AG08395 (cell line): ENCODE results near the gene DNAJC13.
"Not testable (repeated sequence)": the region's sequence is repeated elsewhere in the genome, so short reads cannot be mapped to it uniquely, and the experiment has no call there.

ENCODE experiments used
- DNase-seq: peaks from one replicate; pipeline ENCODE4 v3.0.0; 2012; ENCODE audit warnings: mixed read lengths, low spot score

The DNAJC13 gene

GRCh38 chr3:132416807-132417694 is at the start of gene DNAJC13:
Gene DNAJC13, plus strand, starts transcription at chr3:132417502. Its CDS starts 17,049 bp downstream, at chr3:132434551.
- DNase-seq, result peak; percentile 97

DNA sequence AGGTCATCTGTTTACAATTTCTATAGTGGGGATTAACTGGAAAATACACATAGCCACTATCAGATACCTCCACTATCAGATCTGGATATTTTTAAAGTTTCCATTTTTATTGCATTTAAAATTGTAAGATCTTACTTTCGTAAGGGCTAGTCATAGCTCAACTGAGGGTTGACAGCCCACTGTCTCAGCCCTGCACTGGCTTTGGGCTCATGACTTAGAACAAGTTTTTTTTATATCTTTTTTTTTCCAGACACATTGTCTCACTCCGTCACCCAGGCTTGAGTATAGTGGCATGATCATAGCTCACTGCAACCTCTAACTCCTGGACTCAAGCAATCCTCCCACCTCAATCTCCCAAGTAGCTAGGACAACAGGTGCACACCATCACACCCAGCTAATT is 48.8 kb upstream of the DNAJC13 start:
- DNase-seq, result no peak

- no peak for DNase-seq
Observed at GRCh38 chr3:132368962-132369361, 48.3 kb upstream of the DNAJC13 start.

DNA sequence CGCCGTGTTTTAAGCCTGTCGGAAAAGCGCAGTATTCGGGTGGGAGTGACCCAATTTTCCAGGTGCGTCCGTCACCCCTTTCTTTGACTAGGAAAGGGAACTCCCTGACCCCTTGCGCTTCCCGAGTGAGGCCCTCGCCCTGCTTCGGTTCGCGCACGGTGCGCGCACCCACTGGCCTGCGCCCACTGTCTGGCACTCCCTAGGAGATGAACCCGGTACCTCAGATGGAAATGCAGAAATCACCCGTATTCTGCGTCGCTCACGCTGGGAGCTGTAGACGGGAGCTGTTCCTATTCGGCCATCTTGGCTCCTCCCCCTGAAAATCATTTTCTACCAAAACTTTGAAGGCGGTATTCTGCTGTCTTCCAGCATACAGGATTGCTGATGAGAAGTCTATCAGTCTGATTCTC is 40.4 kb upstream of the DNAJC13 start:
- not testable (repeated sequence) for DNase-seq

GRCh38 chr3:132378048-132378762 is 39.1 kb upstream of the DNAJC13 start:
- DNase-seq, result no peak

- DNase-seq, result no peak
Observed at GRCh38 chr3:132378846-132379245, 38.5 kb upstream of the DNAJC13 start.

GRCh38 chr3:132380920-132381319 is 36.4 kb upstream of the DNAJC13 start:
- no peak for DNase-seq

- DNase-seq, result no peak
Observed at GRCh38 chr3:132381348-132381944, 35.9 kb upstream of the DNAJC13 start.

GRCh38 chr3:132382267-132382666 is 35.0 kb upstream of the DNAJC13 start:
- no peak for DNase-seq

DNA sequence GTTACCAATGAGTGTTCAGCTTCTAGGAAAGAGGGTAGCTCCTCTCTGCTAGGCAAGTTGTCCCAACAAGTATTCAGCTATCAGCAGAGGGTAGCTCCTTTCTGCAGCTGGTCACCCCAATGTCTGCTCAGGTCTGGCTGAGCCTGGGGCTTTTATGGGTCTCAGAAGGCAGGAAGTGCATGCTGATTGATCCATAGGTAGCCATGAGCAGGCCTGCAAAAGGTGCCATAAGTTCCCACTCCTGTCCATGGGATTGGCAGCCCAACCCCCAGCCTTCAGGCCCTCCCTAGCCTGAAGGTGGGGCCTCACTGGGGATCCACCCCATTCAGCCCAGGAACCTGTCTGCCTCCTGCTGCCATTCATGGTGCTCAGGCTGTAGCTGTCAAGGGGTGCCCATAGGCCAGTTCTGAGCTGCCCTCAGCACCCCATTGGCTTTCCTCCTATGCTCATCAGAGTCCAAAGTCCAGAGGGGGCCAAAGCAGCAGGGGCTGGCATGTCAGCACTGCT is 34.6 kb upstream of the DNAJC13 start:
- DNase-seq, result no peak

- no peak for DNase-seq
Observed at GRCh38 chr3:132386259-132386658, 31.0 kb upstream of the DNAJC13 start.

DNA sequence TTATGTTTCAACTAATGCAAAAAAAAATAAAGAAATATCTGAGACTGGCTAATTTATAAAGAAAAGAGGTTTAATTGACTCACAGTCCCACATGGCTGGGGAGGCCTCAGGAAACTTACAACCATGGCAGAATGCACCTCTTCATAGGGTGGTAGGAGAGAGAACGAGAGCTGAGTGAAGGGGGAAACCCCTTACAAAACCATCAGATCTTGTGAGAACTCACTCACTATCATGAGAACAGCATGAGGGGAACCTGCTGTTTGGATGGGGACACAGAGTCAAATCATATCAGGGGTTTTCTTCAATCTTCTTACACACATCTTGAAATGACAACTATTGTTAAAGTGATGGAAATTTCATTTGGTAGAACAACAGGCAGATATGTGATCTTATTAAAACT is 24.6 kb upstream of the DNAJC13 start:
- not testable (repeated sequence) for DNase-seq

DNA sequence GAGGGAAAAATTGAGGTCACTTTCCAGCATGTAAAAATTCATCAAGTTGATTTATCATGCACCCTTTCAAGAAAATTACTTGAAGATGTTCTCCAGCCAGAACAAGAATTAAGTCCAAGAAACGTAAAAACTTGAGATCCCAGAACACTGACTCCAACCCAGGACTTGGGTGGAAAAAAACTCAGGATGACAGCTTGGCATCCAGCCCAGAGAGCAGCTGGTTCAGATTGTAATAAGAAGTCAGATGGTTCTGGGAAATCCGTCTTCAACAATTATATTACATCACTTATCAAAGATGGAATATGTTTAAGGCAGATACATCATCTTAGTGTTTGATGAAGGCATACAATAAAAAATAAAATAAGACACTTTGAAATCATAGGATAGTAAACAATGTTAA is 23.0 kb upstream of the DNAJC13 start:
- DNase-seq, result no peak

DNA sequence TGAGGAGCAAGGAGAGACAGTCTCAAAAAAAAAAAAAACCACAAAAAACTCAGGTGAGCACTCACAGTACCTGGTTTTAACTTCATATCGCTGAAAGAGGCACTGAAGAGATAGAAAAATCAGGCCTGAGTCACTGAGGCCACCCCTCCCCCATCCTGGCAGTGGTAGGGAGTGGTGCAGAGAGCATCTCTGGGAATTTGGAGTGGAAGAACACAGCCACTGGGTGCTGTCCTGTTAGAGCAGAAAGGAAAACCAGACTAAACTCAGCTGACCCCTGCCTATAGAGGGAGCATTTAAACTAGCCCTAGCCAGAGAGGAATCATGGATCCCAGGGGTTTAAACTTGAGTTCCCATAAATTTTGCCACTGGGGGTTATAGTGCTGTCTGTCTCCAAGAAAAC is 22.2 kb upstream of the DNAJC13 start:
- DNase-seq, result no peak

GRCh38 chr3:132396255-132396654 is 21.0 kb upstream of the DNAJC13 start:
- no peak for DNase-seq

- not testable (repeated sequence) for DNase-seq
Observed at GRCh38 chr3:132396776-132397175, 20.5 kb upstream of the DNAJC13 start.

DNA sequence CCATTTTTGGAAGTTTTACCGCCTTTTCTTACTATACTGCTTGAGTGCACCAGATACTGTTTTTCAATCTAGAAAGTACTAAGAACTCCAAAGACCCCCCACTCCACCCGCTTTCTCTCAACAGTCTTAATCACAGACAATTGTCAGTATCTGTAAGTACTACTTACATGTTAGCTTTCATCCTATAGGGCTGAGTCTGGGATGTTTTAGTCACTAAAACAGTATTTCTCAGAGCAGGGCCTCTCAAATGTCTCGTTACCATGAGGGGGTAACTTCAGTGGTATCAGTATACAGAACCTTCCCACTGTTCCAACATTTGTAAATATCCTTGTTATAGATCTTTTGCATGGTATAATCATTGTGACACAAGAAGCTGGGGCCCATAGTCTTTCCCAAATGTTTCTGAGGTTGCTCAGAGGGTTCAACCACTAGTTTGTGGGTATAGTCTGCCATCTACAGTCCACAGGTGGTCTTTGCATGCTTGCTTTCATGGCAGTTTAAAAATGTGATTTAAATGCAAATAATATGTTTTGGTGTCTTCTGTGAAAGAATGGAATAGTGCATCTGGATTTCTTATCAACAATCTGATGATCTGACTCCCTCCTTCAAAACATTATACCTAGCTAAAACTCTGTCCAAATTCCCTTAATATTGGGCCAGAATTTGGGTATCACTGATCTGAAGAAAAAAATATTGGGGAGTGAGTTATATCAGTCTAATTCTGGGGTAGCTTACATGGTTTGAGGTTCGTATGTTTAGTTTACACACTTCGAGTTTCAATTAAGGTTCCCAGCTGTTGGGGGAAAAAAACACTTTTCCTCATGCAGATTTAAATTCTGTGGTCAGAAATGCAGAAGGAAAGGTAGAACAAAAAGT is 18.0 kb upstream of the DNAJC13 start:
- peak; percentile 80 for DNase-seq

DNA sequence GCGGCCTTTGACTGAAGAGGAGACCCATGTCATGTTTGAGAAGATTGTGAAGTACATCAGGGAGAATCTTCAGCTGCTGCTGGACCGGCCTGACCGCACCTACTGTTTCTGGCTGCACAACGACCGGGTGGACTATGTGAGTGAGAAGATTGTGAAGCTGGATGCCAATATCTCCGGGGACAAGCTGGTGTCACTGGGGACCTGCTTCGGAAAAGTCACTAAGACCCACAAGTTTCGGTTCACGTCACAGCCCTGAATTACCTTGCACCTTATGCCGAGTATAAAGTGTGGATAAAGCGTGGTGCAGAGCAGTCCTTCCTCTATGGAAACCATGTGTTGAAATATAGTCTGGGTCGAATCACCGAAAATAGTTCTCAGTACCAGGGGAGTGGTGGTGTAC is 16.0 kb upstream of the DNAJC13 start:
- no peak for DNase-seq

GRCh38 chr3:132404276-132404675 is 13.0 kb upstream of the DNAJC13 start:
- DNase-seq, result no peak

DNA sequence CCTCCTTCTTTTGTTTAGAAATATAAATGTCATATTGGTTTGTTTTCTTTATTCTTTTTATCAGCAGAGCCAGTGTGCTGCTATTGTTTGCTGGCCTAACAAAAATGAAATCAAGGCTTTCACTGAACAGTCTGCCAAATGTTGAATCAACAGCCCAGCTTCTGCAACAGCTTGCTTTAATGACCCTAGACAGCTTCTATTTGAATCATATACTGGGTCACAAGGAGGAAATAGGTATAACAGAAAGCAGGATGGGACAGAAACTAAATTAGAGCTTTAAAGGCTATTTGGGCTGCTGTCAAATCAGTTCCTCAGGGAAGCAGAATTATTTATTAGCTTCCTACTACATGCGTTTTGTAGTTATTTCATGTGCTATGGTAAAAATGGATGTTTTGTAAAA is 12.1 kb upstream of the DNAJC13 start:
- no peak for DNase-seq

DNA sequence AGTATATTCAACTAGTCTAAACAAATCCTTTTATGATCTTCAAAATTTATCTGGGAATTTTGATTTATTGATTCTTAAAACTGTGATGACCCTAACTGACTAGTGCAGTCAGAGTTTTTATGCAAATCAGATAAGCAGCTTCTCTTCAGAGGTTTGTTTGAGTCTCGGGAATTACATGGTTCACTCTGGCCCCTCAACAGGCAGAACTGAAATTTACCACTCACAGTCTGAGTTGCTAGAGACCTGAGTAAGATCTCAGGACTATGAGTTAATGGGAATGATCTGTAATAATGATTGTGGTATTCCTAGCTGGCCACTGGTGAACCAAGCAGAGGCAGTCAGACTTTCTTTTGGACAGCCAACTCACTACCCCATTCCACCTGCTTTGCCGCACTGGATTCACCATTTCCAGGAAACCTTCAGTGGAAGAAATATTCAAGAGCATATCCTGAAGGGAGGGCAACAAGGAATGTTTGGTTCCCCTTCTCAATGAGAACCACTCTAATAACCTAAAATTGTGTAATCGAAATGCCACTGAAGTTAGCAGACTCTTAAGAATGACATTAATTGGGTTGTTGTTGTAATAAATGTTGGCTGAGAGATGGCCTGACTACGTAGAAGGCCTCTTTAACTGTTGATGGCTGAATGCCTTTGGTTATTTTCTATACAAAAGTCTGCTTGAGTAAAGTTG is 11.5 kb upstream of the DNAJC13 start:
- DNase-seq, result no peak
